IPS-18c (cell line): Measurements from ENCODE around the gene RGL2.
A peak's percentile ranks its signal among the peaks of the same experiment; 100 is the strongest.
"Not testable (repeated sequence)": the region's sequence is repeated elsewhere in the genome, so short reads cannot be mapped to it uniquely, and the experiment has no call there.

Source experiments
- H3K4me3 ChIP-seq: 2 replicates; pipeline ENCODE4 v1.7.0; 2013; ENCODE audit warnings: low read depth, mild to moderate bottlenecking, low read length, moderate library complexity; ENCODE audit not compliant: insufficient read depth
- H3K9me3 ChIP-seq: one replicate; pipeline ENCODE4 v1.6.1; 2013; ENCODE audit warnings: mild to moderate bottlenecking, low read length, moderate library complexity; ENCODE audit not compliant: control insufficient read depth, insufficient read depth

RGL2 gene

DNA sequence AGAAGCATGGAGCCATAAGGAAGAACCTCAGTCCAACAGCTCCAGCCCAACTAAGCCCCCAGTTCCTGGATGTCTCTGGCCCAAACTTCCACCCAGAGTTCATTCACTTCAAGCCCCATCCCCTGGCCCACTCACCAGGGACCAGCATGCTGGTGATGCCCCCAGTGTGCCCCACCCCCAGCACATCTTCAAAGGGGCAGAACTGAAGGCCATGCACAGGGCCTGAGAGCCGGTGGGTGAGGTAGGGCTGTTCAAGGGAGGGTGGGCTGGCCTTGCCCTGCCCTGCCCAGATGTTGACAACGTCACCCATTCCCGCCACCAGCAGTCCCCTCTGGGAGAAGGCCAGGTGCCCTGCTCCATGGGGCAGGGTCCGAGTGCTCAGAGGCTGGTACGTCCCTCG lies 18.2 kb downstream of the RGL2 start:
- Histone ChIP-seq H3K4me3 (no peak overlapping the region), H3K9me3 (no peaks in the 10 kb centered on the region)

DNA sequence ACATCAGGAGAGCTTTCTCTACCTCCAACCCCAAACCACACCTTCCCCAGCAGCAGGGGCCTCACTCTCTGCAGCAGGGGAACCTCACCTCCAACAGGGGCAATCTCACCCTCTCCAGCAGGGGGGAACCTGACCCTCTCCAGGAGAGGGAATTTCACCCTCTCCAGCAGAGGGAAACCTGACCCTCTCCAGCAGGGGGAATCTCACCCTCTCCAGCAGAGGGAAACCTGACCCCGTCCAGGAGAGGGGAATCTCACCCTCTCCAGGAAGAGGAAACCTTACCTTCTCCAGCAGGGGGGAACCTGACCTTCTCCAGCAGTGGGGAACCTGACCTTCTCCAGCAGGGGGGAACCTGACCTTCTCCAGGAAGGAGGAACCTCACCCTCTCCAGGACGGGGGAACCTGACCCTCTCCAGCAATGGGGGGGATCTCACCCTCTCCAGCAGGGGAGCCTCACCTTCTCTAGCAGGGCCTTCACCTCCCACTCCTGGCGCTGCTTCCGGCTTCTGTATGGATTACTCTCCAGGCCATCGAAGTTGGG lies 18.7 kb downstream of the RGL2 start:
- H3K9me3 ChIP-seq = no peaks in the 10 kb centered on the region

DNA sequence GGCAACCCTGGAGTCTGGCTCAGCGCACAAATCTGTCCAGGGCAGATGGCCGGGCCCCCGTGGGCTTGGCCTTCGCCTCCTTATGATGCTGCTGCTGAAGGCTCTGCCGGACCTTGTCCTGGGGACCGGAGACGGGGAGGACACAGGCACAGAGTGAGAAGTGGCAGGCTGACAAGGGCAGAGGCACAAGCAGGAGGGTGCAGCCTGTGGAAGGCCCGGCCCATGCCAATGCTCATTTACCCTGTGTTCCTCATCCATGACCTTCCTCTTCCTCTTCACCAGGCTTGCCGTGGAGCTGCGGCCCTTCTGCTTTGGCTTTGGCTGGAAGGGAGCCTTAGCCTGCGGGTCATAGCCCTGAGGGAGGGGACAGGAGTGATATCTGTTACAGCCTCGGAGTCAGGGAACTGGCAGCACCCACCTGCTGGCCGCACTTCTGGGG lies 19.5 kb downstream of the RGL2 start:
- Histone ChIP-seq H3K9me3 (no peaks in the 10 kb centered on the region), H3K4me3 (no peak overlapping the region)

More for the DNA sequence above, 18.7 kb downstream of the RGL2 start:
- H3K4me3 ChIP-seq = no peak overlapping the region

DNA sequence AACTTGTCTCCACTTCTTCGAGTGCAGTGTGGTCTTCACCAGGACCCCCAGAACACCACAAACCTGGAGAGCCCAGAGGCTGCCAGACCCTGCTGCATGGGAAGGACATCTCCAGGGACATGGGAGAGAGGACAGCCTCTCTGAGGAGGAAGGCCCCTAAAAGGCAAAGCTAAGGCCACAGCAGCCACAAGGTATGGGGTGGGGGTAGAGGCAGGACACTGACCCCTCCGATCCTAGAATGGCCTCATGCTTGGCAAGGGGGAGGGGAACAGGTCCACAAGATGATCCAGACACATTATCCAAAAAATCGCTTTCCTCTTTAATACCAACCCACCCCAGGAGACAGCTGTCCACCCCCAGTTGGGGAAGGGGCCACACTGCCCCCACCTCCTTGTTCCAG lies 19.9 kb downstream of the RGL2 start:
- no peaks in the 10 kb centered on the region for H3K9me3 ChIP-seq
- no peak overlapping the region for H3K4me3 ChIP-seq

DNA sequence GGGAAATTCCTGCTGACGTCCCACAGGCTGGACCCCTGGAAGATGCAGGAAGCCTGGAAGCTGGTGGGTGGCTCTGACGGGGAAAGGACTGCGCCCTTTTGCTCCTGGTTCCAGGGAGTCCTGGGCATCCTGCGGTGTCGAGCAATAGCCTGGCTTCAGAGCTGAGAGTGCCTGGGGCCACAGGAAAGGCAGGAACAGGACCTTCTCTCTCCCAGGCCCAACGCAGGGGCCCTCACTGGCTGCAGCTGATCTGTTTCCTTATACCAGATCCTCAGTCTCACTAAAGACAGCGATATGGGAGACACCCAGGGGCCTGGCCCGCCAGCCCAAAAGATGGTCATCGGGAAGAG lies 20.4 kb downstream of the RGL2 start:
- no peaks in the 10 kb centered on the region for H3K9me3 ChIP-seq
- H3K4me3 ChIP-seq = no peak overlapping the region; the same call in 1 of the 2 replicates

DNA sequence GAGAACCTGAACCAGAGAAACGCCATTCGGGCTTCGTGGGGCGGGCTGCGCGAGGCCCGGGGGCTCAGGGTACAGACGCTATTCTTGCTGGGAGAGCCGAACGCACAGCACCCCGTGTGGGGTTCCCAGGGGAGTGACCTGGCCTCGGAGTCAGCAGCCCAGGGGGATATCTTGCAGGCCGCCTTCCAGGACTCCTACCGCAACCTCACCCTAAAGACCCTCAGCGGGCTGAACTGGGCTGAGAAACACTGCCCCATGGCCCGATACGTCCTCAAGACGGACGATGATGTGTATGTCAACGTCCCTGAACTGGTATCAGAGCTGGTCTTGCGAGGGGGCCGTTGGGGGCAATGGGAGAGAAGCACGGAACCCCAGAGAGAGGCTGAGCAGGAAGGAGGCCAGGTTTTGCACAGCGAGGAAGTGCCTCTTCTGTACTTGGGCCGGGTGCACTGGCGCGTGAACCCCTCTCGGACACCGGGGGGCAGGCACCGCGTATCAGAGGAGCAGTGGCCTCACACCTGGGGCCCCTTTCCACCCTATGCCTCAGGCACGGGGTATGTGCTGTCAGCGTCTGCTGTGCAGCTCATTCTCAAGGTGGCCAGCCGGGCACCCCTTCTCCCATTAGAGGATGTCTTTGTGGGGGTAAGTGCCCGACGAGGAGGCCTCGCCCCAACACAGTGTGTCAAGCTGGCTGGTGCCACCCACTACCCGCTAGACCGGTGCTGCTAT lies 20.9 kb downstream of the RGL2 start:
- Histone ChIP-seq H3K4me3 (peak overlapping the region; percentile 61), H3K9me3 (no peaks in the 10 kb centered on the region)

DNA sequence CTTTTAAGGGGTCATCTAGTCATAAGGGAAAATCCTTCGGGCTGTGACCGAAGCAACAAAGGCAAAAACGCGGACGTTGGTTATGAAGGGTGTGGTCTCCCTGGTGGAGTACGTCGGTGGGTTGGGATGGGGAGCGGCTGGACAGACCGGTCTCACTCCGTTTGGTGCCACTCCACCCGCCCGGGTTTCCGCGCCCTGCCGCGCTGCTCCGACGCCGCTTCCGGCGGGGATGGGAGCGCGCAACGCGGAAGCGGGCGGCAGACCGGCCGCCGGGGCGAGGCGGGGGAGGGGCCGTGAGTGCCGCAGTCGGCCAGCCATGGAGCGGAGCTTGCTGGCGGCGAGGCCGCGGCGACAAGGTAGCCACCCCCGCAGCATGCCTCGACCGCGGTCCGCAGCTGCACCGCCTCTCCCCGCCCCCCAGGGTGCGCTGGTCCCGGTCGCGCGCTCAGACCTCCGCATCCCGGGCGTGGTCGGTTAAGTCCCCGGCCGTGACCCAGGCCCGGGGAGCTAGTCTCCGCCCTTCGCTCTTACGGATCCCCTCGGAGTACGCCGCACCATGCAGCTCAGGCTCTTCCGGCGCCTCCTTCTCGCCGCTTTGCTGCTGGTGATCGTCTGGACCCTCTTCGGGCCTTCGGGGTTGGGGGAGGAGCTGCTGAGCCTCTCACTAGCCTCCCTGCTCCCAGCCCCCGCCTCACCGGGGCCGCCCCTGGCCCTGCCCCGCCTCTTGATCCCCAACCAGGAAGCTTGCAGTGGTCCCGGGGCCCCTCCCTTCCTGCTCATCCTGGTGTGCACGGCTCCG lies 21.7 kb downstream of the RGL2 start, which contains the start of gene B3GALT4:
TSS of gene B3GALT4 (plus strand) at position 260 of the 799 bp plus-strand sequence. CDS start at position 557, 297 bp downstream.
- Histone ChIP-seq H3K4me3 (peak within 1 kb of the TSS; percentile 61), H3K9me3 (no peaks in the 10 kb centered on the region)

DNA sequence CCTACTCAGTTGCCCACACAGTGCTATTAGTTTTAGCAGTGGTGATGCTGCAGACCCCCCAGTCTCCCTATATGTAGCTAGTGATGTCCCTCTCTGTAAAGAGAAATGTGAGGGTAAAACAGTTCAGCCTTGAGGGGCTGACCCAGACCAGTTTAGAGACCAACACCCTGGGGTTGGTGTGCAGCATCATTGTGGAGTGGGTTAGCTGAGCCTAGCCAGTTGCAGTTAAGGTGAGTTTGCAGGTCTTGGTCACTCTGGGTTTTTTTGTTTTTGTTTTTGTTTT lies 22.2 kb downstream of the RGL2 start:
- peak overlapping the region; percentile 61 for H3K4me3 ChIP-seq

DNA sequence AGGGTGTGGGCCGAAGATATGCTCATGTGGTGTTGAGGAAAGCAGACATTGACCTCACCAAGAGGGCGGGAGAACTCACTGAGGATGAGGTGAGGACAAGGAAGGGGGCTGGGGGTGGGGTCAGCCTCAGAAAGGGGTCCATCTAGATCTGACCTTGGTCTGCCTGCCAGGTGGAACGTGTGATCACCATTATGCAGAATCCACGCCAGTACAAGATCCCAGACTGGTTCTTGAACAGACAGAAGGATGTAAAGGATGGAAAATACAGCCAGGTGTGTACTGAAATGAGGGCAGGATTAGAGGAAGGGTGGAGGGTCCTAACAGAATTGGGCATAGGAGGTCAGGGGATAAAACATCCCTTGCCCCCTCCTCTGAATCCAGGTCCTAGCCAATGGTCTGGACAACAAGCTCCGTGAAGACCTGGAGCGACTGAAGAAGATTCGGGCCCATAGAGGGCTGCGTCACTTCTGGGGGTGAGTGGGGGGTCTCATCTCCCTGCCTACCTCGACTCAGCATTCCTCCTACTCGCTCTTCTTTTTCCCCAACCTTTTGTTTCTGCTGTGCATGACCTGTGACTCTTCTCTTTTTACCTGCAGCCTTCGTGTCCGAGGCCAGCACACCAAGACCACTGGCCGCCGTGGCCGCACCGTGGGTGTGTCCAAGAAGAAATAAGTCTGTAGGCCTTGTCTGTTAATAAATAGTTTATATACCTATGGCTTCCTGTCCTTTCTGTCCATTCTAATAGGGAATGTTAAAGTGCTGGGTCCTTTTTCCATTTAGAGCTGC lies 22.8 kb downstream of the RGL2 start:
- H3K4me3 ChIP-seq = peak overlapping the region; percentile 61; the same call in 1 of the 2 replicates
- H3K9me3 ChIP-seq = not testable (repeated sequence)

More for the DNA sequence above, 22.2 kb downstream of the RGL2 start:
- H3K9me3 ChIP-seq = no peaks in the 10 kb centered on the region

DNA sequence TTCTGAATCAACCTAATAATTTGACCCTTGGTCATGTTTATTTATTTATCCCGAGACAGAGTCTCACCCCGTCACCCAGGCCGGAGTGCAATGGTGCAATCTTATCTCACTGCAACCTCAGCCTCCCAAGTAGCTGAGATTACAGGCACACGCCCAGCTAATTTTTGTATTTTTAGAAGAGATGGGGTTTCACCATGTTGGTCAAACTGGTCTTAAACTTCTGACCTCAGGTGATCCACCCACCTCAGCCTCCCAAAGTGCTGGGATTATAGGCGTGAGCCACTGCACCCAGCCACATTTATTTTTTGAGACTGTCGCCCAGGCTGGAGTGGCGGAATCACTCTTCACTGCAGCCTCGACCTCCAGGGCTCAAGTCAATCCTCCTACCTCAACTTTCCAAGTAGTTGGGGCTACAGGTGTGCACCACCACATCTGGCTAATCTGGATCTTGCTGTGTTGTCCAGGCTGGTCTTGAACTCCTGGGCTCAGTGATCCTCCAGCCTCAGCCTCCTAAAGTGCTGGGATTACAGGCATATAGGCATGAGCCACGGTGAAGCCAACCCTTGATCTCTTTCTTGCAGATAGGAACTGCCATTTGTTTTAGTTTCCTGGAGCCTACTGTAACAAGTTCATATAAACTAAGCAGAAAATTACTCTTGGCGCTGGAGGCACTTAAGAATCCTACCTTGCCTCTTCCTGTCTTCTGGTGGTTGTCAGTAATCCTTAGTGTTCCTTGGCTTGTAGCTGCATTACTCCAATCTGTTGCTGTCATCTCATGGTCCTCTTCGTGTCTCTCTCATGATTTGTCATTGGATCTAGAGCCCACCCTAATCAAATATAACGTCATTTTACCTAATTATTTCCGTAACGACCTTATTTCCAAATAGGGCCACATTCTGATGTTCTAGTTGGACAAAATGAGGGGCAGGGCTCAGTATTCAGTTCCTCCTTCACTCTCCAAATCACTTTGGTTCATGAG lies 24.5 kb downstream of the RGL2 start:
- no peaks in the 10 kb centered on the region for H3K9me3 ChIP-seq
- H3K4me3 ChIP-seq = peak overlapping the region; percentile 16; the same call in 1 of the 2 replicates

DNA sequence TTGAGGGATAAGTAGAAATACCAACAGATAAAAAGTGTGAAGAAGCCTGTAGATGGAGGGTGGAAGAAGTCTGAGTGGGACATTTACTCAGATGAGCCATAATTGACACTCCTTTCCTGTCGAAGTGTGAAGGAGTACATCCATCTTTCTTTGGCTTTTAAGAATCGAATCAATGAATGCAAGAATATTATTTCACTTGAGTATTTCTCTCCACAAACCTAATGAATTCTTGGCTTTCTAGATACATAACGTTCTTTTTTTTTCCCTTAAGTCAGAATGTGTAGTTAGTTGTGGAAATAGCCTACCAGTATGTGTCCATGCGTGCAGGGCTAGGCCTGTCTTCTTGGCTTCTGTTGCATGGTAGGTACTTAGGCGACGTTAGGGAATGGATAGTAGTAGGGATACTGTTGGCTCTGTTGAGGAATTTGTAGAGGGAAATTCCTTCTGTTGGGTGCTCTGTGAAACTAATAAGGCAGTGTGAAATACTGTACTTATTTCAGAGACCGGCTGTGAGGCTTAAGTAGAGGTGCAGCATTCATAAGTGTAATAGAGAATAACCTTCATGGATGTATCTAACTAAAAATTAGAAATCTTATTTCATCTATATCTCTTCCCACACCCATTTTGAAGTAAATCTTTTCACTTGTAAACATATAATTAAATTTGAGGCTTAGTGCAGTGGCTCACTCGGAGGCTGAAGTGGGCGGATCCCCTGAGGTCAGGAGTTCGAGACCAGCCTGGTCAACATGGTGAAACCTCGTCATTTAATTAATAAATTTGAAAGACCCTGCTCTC lies 25.4 kb downstream of the RGL2 start:
- H3K4me3 ChIP-seq = peak overlapping the region; percentile 91
- H3K9me3 ChIP-seq = no peaks in the 10 kb centered on the region

DNA sequence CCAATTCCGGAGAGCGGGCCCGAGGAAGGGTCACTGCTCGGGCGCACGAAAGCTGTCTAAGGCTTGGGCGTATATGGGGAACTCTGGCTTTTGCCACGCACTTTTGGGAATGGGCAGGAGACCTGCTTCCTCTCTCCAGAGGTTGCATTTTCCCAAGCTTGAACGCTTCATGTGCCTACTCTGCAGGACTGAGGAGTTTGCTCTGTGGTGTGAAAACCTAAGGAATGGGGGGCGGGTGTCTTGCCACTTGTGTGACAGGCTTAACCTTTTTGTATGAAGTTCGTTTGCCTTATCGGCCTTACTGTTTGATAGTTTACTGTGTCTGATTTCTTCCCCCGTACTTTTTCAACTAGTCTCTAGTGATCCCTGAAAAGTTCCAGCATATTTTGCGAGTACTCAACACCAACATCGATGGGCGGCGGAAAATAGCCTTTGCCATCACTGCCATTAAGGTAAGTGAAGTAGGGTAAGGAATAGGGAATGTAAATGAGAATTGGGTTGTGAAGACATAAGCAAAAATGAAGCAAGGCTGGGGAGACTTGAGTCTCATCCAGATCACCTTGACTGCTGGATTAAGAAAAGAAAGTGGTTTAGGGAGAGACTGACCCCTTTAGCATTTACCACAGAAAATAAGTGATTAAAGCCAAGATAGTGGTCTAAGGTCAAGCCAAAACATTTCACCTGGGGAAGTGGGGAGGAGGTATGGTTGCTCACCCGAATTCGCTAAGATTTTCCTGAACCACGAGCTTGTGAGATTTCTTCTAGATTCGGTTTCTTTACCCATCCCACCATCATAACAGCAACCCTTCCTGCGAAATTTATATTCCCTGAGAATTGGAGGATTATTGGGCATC lies 26.2 kb downstream of the RGL2 start:
- H3K9me3 ChIP-seq = no peaks in the 10 kb centered on the region
- H3K4me3 ChIP-seq = peak overlapping the region; percentile 91

DNA sequence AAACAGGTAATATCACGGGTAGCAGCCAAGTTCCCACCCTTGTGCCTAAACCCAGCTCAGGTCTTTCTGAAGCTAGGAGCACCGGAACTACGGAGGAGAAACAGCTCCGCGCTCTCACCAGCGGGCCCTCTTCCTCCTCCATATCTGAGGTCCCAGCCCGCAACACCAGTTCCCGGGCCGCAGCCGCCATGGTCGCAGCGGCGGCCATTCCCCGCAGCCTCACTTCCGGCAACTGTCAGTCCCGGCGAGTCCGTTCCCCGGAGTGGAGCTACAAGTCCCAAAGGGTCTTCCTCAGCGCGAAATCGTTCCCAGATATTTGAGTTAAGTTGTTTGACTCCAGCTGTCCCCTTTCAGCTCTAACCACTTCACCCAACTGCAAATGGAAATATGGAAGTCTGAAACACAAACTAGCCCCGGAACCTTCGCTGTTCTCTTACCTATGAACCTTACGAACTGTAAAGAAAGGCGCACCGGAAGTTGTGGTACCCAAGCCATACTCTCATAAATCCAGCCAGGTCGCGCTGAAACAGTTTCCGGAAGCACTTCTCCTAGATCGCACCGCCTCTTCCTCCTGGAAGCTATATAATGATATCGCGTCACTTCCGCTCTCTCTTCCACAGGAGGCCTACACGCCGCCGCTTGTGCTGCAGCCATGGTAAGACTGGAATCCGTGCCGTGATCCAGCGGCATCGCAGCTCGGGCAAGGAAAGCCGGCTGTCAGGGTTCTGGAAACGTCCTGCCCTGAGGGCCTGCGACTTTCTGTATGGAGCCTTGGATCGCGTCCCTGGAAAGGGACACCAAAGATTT lies 27.1 kb downstream of the RGL2 start, which contains the start of the genes RPS18 and VPS52:
TSS of gene RPS18 (plus strand) at position 608 of the 807 bp plus-strand sequence. CDS start at position 653, 45 bp downstream.
TSS of gene VPS52 (minus strand) at position 409 of the 807 bp plus-strand sequence. CDS start at position 208, 201 bp downstream.
- Histone ChIP-seq H3K9me3 (no peaks in the 10 kb centered on the region), H3K4me3 (peak within 1 kb of the TSS; percentile 91)

DNA sequence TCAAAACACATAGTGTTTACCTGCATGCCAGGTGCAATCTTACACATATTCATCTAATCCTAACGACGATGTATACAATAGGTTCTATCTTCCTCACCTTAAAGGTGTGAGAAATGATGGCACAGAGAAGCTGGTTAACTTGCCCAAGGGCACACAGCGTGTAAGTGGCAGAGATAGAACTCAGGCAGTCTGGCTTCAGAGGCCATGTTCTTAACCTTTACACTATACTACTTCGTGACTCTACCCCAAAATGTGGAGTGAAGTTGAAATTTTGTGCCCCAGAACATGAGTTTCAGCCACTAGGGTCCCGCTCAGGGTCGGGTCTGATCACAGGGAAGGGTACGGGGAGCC lies 27.6 kb downstream of the RGL2 start:
- Histone ChIP-seq H3K4me3 (peak overlapping the region; percentile 87), H3K9me3 (no peaks in the 10 kb centered on the region)
